Lower lobe of right lung (tissue), 2 donors: ENCODE measurements around the gene DNAAF1. TPM values are rescaled to one million over a fixed set of nuclear protein-coding genes. Genes with fewer than 3 reads are reported as not detected.

Source experiments
- ATAC-seq, 2 donors: fragments of 200-7000 bp; cut with Tn5 transposase; one replicate each; pipeline ENCODE4 v1.9.1; 2020 to 2022; ENCODE audit warnings: mild to moderate bottlenecking in 2 of 2, moderate library complexity in 2 of 2
- DNase-seq: peaks from one replicate; pipeline ENCODE4 v3.0.0-alpha.2; 2020
- H3K27ac ChIP-seq: fragments of 200-600 bp; one replicate; pipeline ENCODE4 v1.8.0; 2022
- H3K27me3 ChIP-seq: fragments of 200-600 bp; one replicate; pipeline ENCODE4 v1.8.0; 2022; ENCODE audit warnings: low read depth
- H3K36me3 ChIP-seq: fragments of 200-600 bp; one replicate; pipeline ENCODE4 v1.8.0; 2022; ENCODE audit warnings: mild to moderate bottlenecking
- H3K4me1 ChIP-seq: fragments of 200-600 bp; one replicate; pipeline ENCODE4 v1.8.0; 2022
- H3K4me3 ChIP-seq: fragments of 200-600 bp; one replicate; pipeline ENCODE4 v1.8.0; 2022; ENCODE audit warnings: mild to moderate bottlenecking
- H3K9me3 ChIP-seq: fragments of 200-600 bp; one replicate; pipeline ENCODE4 v1.8.0; 2022
- CTCF ChIP-seq: fragments of 200-600 bp; IDR thresholded peaks from one replicate; pipeline ENCODE4 v1.8.0; 2022; ENCODE audit warnings: antibody characterized with exemption, mild to moderate bottlenecking
- intact Hi-C: fragments of 100-400 bp; cut with DNase I; formaldehyde crosslinking; loops from one replicate; pipeline ENCODE4 v1.11.0; 2022
- total RNA-seq: library from RNA; stranded (reverse); fragmentation: NEBNext Ultra II Directional; extraction: Animal tissue kit (Norgen Biotek cat#: 25700); gene quantifications from one replicate; pipeline ENCODE4 v1.2.1, GENCODE V29; 2021
- donor health status: DM: no; HTN: yes; CAD: no; lungs with severe emphysema.

DNAAF1 gene
- total RNA-seq, 1 donor from 2014 or later = 18.8 TPM

GRCh38 chr16:84156342-84156784 lies 11.3 kb downstream of the DNAAF1 start:
- TF ChIP-seq CTCF = no peak
- Histone ChIP-seq H3K9me3 (no peaks in the 10 kb centered on the region), H3K27ac (no peak overlapping the region), H3K36me3 (no peaks in the 10 kb centered on the region), H3K4me3 (no peak overlapping the region), H3K4me1 (no peaks in the 10 kb centered on the region), H3K27me3 (peaks cover 11% of the 10 kb centered on the region)
- intact Hi-C loops = no loop called here
- ATAC-seq = no peak
- no peak for DNase-seq

- intact Hi-C loops = no loop called here
- ATAC-seq (no peak), DNase-seq (no peak)
- no peak overlapping the region for H3K27ac ChIP-seq
- no peak for TF ChIP-seq CTCF
- H3K4me1 ChIP-seq = no peaks in the 10 kb centered on the region
- no peaks in the 10 kb centered on the region for H3K9me3 ChIP-seq
- no peaks in the 10 kb centered on the region for H3K36me3 ChIP-seq
- H3K4me3 ChIP-seq = no peak overlapping the region
- peaks cover 11% of the 10 kb centered on the region for H3K27me3 ChIP-seq
Observed at GRCh38 chr16:84159007-84159406, 13.9 kb downstream of the DNAAF1 start.

GRCh38 chr16:84159800-84160199 lies 14.7 kb downstream of the DNAAF1 start:
- Histone ChIP-seq H3K27ac (no peak overlapping the region), H3K9me3 (no peaks in the 10 kb centered on the region), H3K36me3 (no peaks in the 10 kb centered on the region), H3K27me3 (peaks cover 11% of the 10 kb centered on the region), H3K4me1 (no peaks in the 10 kb centered on the region), H3K4me3 (no peak overlapping the region)
- no peak for TF ChIP-seq CTCF
- ATAC-seq (no peak), DNase-seq (no peak)
- intact Hi-C loops = no loop called here

- ATAC-seq (no peak), DNase-seq (no peak)
- Histone ChIP-seq H3K4me1 (no peaks in the 10 kb centered on the region), H3K36me3 (no peaks in the 10 kb centered on the region), H3K9me3 (no peaks in the 10 kb centered on the region), H3K27me3 (peaks cover 11% of the 10 kb centered on the region), H3K27ac (no peak overlapping the region), H3K4me3 (no peak overlapping the region)
- no peak for TF ChIP-seq CTCF
- intact Hi-C loops = no loop called here
Observed at GRCh38 chr16:84161037-84161436, 15.9 kb downstream of the DNAAF1 start.

GRCh38 chr16:84161801-84162200 lies 16.7 kb downstream of the DNAAF1 start:
- DNase-seq = no peak
- H3K27ac ChIP-seq = no peak overlapping the region
- no peaks in the 10 kb centered on the region for H3K36me3 ChIP-seq
- TF ChIP-seq CTCF = no peak
- peaks cover 11% of the 10 kb centered on the region for H3K27me3 ChIP-seq
- ATAC-seq = no peak
- intact Hi-C loops = no loop called here
- H3K4me1 ChIP-seq = no peaks in the 10 kb centered on the region
- H3K9me3 ChIP-seq = no peaks in the 10 kb centered on the region
- H3K4me3 ChIP-seq = no peak overlapping the region

- TF ChIP-seq CTCF = no peak
- no peak overlapping the region for H3K4me3 ChIP-seq
- H3K4me1 ChIP-seq = no peaks in the 10 kb centered on the region
- no peak overlapping the region for H3K27ac ChIP-seq
- peaks cover 8% of the 10 kb centered on the region for H3K27me3 ChIP-seq
- no peaks in the 10 kb centered on the region for H3K9me3 ChIP-seq
- ATAC-seq (no peak), DNase-seq (no peak)
- H3K36me3 ChIP-seq = no peaks in the 10 kb centered on the region
- intact Hi-C loops = no loop called here
Observed at GRCh38 chr16:84165746-84166145, 20.6 kb downstream of the DNAAF1 start.
